ENCODE data around the gene CLDN9.

GRCh38 chr16:2991566-2992261 is 21.0 kb upstream of the CLDN9 start:
- TF ChIP-seq, protein P1, sequence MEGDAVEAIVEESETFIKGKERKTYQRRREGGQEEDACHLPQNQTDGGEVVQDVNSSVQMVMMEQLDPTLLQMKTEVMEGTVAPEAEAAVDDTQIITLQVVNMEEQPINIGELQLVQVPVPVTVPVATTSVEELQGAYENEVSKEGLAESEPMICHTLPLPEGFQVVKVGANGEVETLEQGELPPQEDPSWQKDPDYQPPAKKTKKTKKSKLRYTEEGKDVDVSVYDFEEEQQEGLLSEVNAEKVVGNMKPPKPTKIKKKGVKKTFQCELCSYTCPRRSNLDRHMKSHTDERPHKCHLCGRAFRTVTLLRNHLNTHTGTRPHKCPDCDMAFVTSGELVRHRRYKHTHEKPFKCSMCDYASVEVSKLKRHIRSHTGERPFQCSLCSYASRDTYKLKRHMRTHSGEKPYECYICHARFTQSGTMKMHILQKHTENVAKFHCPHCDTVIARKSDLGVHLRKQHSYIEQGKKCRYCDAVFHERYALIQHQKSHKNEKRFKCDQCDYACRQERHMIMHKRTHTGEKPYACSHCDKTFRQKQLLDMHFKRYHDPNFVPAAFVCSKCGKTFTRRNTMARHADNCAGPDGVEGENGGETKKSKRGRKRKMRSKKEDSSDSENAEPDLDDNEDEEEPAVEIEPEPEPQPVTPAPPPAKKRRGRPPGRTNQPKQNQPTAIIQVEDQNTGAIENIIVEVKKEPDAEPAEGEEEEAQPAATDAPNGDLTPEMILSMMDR (IDR thresholded peaks at IDR 0.05; ENCODE audit: low read length) = no peak
- no peak for TF ChIP-seq EZH2 (optimal IDR thresholded peaks at IDR 0.05; ENCODE audit: low read depth, low read length)
- TF ChIP-seq EZH2phosphoT487 (IDR thresholded peaks at IDR 0.05; ENCODE audit: low read length) = no peak

Measured in MM.1S (cell line).